Keratinocyte (primary cell): ENCODE data around the gene CCR9.

ENCODE experiments used
- EZH2 ChIP-seq: IDR thresholded peaks from one replicate; pipeline ENCODE4 v1.6.1; 2012; ENCODE audit warnings: inconsistent platforms, mild to moderate bottlenecking, low read length, moderate library complexity
- TF ChIP-seq, protein P1 (sequence below), 3 experiments: IDR thresholded peaks in 1 of 3; conservative IDR thresholded peaks in 1 of 3; optimal IDR thresholded peaks in 1 of 3; 2 replicates in 2 of 3; 3 replicates in 1 of 3; pipeline versions ENCODE3 to v1.5.1; 2011; ENCODE audit warnings: low read length in 3 of 3, mild to moderate bottlenecking in 3 of 3, moderate library complexity in 2 of 3, control low read depth in 1 of 3, inconsistent platforms in 1 of 3; ENCODE audit not compliant: insufficient read depth in 2 of 3; ENCODE audit errors: extremely low read depth in 1 of 3

DNA sequence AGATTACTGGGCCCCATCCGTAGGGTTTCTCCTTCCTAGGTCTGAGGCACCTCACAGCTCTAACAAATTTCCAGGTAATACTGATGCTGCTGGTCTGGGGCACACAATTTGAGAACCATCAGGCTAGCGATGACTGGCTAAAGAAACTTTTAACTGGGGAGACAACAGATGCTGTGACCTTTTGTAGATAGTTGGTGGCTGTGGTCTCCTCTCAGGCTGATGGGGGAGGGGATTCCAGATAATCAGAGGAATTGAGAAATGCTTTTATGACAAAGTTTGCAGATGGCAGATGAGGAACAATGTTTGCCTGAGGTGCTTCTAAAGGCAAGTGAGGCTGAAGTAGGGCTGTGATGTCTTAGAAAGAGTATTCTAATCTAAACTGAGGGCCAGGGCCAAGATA, 13.8 kb upstream of the CCR9 start:
- TF ChIP-seq, protein P1, sequence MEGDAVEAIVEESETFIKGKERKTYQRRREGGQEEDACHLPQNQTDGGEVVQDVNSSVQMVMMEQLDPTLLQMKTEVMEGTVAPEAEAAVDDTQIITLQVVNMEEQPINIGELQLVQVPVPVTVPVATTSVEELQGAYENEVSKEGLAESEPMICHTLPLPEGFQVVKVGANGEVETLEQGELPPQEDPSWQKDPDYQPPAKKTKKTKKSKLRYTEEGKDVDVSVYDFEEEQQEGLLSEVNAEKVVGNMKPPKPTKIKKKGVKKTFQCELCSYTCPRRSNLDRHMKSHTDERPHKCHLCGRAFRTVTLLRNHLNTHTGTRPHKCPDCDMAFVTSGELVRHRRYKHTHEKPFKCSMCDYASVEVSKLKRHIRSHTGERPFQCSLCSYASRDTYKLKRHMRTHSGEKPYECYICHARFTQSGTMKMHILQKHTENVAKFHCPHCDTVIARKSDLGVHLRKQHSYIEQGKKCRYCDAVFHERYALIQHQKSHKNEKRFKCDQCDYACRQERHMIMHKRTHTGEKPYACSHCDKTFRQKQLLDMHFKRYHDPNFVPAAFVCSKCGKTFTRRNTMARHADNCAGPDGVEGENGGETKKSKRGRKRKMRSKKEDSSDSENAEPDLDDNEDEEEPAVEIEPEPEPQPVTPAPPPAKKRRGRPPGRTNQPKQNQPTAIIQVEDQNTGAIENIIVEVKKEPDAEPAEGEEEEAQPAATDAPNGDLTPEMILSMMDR (optimal IDR thresholded peaks at IDR 0.05 in 1 of 3, IDR thresholded peaks at IDR 0.05 in 1 of 3, conservative IDR thresholded peaks at IDR 0.05 in 1 of 3; ENCODE audit: extremely low read depth in 1 of 3, insufficient read depth in 2 of 3, low read length in 3 of 3) = no peak
- TF ChIP-seq EZH2 = no peak
